ENCODE results near the gene BCORL1.
A peak's percentile ranks its signal among the peaks of the same experiment; 100 is the strongest.

Gene BCORL1

GRCh38 chrX:130071611-130072344, 89.3 kb downstream of the BCORL1 start:
- no peak for DNase-seq

GRCh38 chrX:130072345-130072740, 89.9 kb downstream of the BCORL1 start:
- DNase-seq: no peak

- DNase-seq: no peak
Observed at GRCh38 chrX:130075777-130076176, 93.3 kb downstream of the BCORL1 start.

GRCh38 chrX:130079824-130080406, 97.5 kb downstream of the BCORL1 start:
- peak; percentile 34 for DNase-seq

GRCh38 chrX:130080791-130081367, 98.4 kb downstream of the BCORL1 start:
- no peak for DNase-seq

GRCh38 chrX:130081421-130082045, 99.1 kb downstream of the BCORL1 start:
- no peak for DNase-seq

GRCh38 chrX:130082244-130083106, 100.0 kb downstream of the BCORL1 start:
- DNase-seq: peak; percentile 88

- DNase-seq: no peak
Observed at GRCh38 chrX:130083107-130083490, 100.7 kb downstream of the BCORL1 start.

- DNase-seq: peak; percentile 41
Observed at GRCh38 chrX:130083656-130084382, 101.4 kb downstream of the BCORL1 start.

GRCh38 chrX:130084631-130085237, 102.3 kb downstream of the BCORL1 start:
- peak; percentile 3 for DNase-seq

- peak; percentile 62 for DNase-seq
Observed at GRCh38 chrX:130085551-130086446, 103.4 kb downstream of the BCORL1 start.

- peak; percentile 88 for DNase-seq
Observed at GRCh38 chrX:130086447-130087206, 104.2 kb downstream of the BCORL1 start.

GRCh38 chrX:130090364-130090763, 107.9 kb downstream of the BCORL1 start:
- no peak for DNase-seq

- DNase-seq: peak; percentile 76
Observed at GRCh38 chrX:130091980-130092522, 109.6 kb downstream of the BCORL1 start.

- no peak for DNase-seq
Observed at GRCh38 chrX:130093271-130093670, 110.8 kb downstream of the BCORL1 start.

GRCh38 chrX:130094696-130095095, 112.3 kb downstream of the BCORL1 start:
- no peak for DNase-seq

- no peak for DNase-seq
Observed at GRCh38 chrX:130095249-130096030, 113.0 kb downstream of the BCORL1 start.

- peak; percentile 18 for DNase-seq
Observed at GRCh38 chrX:130097507-130098209, 115.2 kb downstream of the BCORL1 start.
